ENCODE measurements around the gene LGMN.

- TF ChIP-seq, protein P1, sequence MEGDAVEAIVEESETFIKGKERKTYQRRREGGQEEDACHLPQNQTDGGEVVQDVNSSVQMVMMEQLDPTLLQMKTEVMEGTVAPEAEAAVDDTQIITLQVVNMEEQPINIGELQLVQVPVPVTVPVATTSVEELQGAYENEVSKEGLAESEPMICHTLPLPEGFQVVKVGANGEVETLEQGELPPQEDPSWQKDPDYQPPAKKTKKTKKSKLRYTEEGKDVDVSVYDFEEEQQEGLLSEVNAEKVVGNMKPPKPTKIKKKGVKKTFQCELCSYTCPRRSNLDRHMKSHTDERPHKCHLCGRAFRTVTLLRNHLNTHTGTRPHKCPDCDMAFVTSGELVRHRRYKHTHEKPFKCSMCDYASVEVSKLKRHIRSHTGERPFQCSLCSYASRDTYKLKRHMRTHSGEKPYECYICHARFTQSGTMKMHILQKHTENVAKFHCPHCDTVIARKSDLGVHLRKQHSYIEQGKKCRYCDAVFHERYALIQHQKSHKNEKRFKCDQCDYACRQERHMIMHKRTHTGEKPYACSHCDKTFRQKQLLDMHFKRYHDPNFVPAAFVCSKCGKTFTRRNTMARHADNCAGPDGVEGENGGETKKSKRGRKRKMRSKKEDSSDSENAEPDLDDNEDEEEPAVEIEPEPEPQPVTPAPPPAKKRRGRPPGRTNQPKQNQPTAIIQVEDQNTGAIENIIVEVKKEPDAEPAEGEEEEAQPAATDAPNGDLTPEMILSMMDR (conservative IDR thresholded peaks at IDR 0.05; ENCODE audit: low read length), result no peak
- TF ChIP-seq EZH2phosphoT487 (IDR thresholded peaks at IDR 0.05; ENCODE audit: borderline replicate concordance, low read depth, low read length), result no peak
Observed at GRCh38 chr14:92770484-92770883, 22.1 kb upstream of the LGMN start.
